Cardiac fibroblast (primary cell): ENCODE data around the gene SYCP2.
"Not testable (repeated sequence)": the region's sequence is repeated elsewhere in the genome, so short reads cannot be mapped to it uniquely, and the experiment has no call there.

Experiments used
- DNase-seq, 2 donors: peaks; one replicate each; pipeline versions ENCODE4 v3.0.0 to v3.0.0-alpha.2; 2010; ENCODE audit warnings: low read depth in 2 of 2
- H3K4me3 ChIP-seq, 2 donors: replicated peaks in 1 of 2; 1 replicate in 1 of 2; 2 replicates in 1 of 2; pipeline ENCODE4 v1.5.1; 2011; ENCODE audit warnings: low read depth in 2 of 2, low read length in 2 of 2, mild to moderate bottlenecking in 2 of 2, moderate library complexity in 1 of 2
- TF ChIP-seq, protein P1 (sequence below): IDR thresholded peaks from one replicate; pipeline ENCODE4 v1.5.1; 2011; ENCODE audit warnings: low read depth, mild to moderate bottlenecking, low read length, inconsistent platforms

Gene SYCP2

DNA sequence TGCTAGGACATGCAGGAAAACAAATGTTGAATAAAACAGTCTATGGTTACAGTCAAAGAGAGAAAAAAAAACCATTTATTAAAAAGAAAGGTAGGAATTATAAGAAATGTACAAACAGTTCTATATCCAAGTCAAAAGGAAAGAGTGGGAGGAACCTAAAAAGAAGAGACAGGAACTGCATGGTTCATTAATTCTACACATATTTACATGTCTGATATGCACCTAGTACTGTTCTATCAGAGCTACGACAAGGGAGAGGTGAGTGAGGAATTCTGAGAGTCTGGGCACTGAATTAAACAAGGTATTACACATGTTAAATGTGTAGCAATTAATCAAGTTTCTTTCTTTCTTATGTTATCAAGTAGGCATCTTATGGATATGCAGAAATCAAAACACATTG, 41.9 kb downstream of the SYCP2 start:
- TF ChIP-seq, protein P1, sequence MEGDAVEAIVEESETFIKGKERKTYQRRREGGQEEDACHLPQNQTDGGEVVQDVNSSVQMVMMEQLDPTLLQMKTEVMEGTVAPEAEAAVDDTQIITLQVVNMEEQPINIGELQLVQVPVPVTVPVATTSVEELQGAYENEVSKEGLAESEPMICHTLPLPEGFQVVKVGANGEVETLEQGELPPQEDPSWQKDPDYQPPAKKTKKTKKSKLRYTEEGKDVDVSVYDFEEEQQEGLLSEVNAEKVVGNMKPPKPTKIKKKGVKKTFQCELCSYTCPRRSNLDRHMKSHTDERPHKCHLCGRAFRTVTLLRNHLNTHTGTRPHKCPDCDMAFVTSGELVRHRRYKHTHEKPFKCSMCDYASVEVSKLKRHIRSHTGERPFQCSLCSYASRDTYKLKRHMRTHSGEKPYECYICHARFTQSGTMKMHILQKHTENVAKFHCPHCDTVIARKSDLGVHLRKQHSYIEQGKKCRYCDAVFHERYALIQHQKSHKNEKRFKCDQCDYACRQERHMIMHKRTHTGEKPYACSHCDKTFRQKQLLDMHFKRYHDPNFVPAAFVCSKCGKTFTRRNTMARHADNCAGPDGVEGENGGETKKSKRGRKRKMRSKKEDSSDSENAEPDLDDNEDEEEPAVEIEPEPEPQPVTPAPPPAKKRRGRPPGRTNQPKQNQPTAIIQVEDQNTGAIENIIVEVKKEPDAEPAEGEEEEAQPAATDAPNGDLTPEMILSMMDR = no peak
- no peak for DNase-seq
- H3K4me3 ChIP-seq = no peak overlapping the region

DNA sequence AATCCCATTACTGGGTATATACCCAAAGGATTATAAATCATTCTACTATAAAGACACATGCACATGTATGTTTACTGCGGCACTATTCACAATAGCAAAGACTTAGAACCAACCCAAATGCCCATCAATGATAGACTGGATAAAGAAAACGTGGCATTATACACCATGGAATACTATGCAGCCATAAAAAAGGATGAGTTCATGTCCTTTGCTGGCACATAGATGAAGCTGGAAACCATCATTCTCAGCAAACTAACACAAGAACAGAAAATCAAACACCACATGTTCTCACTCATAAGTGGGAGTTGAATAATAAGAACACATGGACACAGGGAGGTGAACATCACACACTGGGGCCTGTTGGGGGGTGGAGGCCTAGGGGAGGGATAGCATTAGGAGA, 43.4 kb downstream of the SYCP2 start:
- H3K4me3 ChIP-seq, DNase-seq: not testable (repeated sequence)

DNA sequence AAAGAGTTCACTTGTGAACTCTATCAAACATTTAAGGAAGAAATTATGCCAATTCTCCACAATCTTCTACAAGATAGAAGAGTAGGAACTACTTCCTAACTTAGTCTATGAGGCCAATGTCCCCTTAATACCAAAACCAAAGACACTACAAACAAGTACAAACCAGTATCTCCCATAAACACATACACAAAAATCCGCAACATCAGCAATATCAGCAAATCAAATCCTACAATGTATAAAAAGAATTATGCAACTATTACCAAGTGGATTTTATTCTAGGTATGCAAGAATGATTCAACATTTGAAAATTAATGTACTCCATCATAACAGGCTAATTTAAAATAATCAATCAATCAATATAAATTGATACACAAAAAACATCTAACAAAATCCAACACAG, 45.4 kb downstream of the SYCP2 start:
- TF ChIP-seq, protein P1 = no peak
- no peak for DNase-seq
- H3K4me3 ChIP-seq = no peak overlapping the region

DNA sequence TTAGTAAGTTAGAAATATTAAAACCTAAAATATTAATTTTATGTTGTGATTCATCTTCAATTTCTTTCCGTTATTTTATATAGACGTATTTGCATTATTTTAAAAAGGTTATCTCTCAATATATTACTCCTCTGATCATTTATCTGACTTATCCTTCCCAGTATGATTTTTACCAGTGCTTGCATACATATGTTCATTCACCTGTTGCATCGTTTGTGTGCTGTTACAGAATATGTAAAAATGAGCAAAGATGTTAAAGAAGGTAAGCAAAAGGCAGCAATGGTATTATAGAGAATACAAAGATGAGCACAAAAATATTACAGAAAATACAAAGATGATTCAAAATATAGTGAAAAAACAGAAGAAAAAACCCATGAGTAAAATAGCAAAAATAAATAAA, 48.9 kb downstream of the SYCP2 start:
- H3K4me3 ChIP-seq = no peak overlapping the region
- no peak for DNase-seq
- TF ChIP-seq, protein P1 = no peak

DNA sequence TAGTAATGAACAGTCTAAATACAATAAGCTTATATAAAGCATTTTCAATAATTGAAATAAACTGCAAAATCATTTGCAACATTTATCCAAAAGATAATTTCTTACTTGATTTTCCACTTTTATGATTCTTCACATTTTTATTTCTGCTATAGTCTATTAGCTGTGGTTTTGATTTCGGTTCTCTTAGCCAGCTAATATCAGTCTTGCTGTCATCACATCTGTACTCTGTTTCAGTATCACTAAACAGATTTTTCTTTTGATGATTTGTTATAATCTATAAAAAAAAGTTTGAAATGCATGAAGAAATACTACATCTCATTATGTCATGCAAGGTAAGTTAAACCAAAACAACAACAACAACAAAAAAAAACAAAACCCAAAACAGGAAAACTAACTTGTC, 53.2 kb downstream of the SYCP2 start:
- no peak for DNase-seq
- TF ChIP-seq, protein P1 = no peak
- no peak overlapping the region for H3K4me3 ChIP-seq

DNA sequence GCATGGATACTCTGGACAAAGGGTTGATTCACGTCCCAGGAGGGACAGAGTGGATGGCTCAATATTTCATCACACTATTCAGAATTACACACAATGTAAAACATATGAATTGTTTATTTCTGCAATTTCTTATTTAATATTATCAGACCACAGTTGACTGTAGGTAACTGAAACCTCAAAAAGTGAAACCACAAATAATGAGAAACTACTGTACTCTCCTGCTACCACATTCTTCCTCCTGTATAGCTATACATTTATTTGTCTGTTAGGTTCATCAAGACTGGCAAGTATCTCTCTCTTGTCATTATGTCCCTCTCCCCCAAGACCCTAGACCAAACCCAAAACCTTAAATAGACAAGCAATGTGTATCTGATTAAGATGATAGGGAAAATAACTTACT, 60.0 kb downstream of the SYCP2 start:
- H3K4me3 ChIP-seq = no peak overlapping the region

DNA sequence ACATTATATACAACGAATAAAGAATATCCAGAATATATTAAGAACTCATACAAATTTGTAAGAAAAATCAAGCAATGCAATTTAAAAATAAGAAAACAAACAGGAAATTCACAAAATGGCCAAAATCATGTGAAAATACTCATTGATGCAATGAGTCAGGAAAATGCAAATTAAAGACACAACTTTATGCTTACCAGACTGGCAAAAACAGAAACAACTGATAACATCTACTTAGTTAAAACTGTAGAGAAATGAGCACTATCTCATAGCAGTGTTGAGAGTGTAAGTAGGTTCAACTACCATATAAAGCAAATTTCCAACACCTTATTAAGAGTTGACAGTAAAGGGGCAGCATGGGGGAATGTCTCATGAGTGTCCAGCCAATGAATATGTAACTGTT, 62.3 kb downstream of the SYCP2 start:
- DNase-seq = no peak
- TF ChIP-seq, protein P1 = no peak
- no peak overlapping the region for H3K4me3 ChIP-seq

More for the DNA sequence above, 60.0 kb downstream of the SYCP2 start:
- TF ChIP-seq, protein P1 = no peak
- DNase-seq = no peak
